ENCODE measurements around the gene MYO3B.

Gene MYO3B

GRCh38 chr2:170313992-170314348, 136.0 kb downstream of the MYO3B start:
- ChIA-PET CTCF (interaction anchor here (1.4 kb wide), 1 partner anchor 11 kb away, joined by 4 read pairs; no protein-coding TSS in a partner anchor), POLR2A (no interaction called here)
- TF ChIP-seq LEF1 (IDR thresholded peaks at IDR 0.05; ENCODE audit: borderline replicate concordance), result no peak
- no peak for TF ChIP-seq ELF4 (IDR thresholded peaks at IDR 0.05)
- no peak for TF ChIP-seq FOXM1 (IDR thresholded peaks at IDR 0.05; ENCODE audit: borderline replicate concordance)
- DNase-seq (ENCODE audit: extremely low spot score), result no peak

- ChIA-PET POLR2A (no interaction called here), CTCF (interaction anchor here (0.7 to 1.1 kb wide), 2 partner anchors 9 to 458 kb away, joined by 3 to 5 read pairs; no protein-coding TSS in a partner anchor)
- no peak for DNase-seq (ENCODE audit: extremely low spot score)
- TF ChIP-seq HDGF (IDR thresholded peaks at IDR 0.05; ENCODE audit: borderline replicate concordance) (no peak), PKNOX1 (IDR thresholded peaks at IDR 0.05) (no peak), CTBP1 (IDR thresholded peaks at IDR 0.05; ENCODE audit: borderline replicate concordance) (no peak), ZNF384 (IDR thresholded peaks at IDR 0.05) (no peak)
Observed at GRCh38 chr2:170314744-170315447, 136.9 kb downstream of the MYO3B start.

GRCh38 chr2:170320948-170321347, 143.0 kb downstream of the MYO3B start:
- DNase-seq (ENCODE audit: extremely low spot score), result no peak
- TF ChIP-seq HDGF (IDR thresholded peaks at IDR 0.05; ENCODE audit: borderline replicate concordance) (no peak), SP1 (IDR thresholded peaks at IDR 0.05) (no peak), FOXA1 (IDR thresholded peaks at IDR 0.05) (no peak), FOXM1 (IDR thresholded peaks at IDR 0.05; ENCODE audit: borderline replicate concordance) (no peak), SUZ12 (IDR thresholded peaks at IDR 0.05) (no peak), L3MBTL2 (conservative IDR thresholded peaks at IDR 0.05) (no peak), ELF4 (IDR thresholded peaks at IDR 0.05) (no peak), ZNF384 (IDR thresholded peaks at IDR 0.05) (no peak), NFRKB (IDR thresholded peaks at IDR 0.05) (no peak), ARNT (IDR thresholded peaks at IDR 0.05) (no peak), LEF1 (IDR thresholded peaks at IDR 0.05; ENCODE audit: borderline replicate concordance) (no peak), FOXK2 (IDR thresholded peaks at IDR 0.05) (no peak), CTBP1 (IDR thresholded peaks at IDR 0.05; ENCODE audit: borderline replicate concordance) (no peak), BHLHE40 (IDR thresholded peaks at IDR 0.05; ENCODE audit: borderline replicate concordance) (no peak), PKNOX1 (IDR thresholded peaks at IDR 0.05) (no peak), TARDBP (IDR thresholded peaks at IDR 0.05) (no peak)
- ChIA-PET CTCF (no interaction called here), POLR2A (no interaction called here)

- TF ChIP-seq BHLHE40 (IDR thresholded peaks at IDR 0.05; ENCODE audit: borderline replicate concordance) (no peak), HDGF (IDR thresholded peaks at IDR 0.05; ENCODE audit: borderline replicate concordance) (no peak), ARNT (IDR thresholded peaks at IDR 0.05) (no peak), FOXM1 (IDR thresholded peaks at IDR 0.05; ENCODE audit: borderline replicate concordance) (no peak), SUZ12 (IDR thresholded peaks at IDR 0.05) (no peak), PKNOX1 (IDR thresholded peaks at IDR 0.05) (no peak), ELF4 (IDR thresholded peaks at IDR 0.05) (no peak), L3MBTL2 (conservative IDR thresholded peaks at IDR 0.05) (no peak), NFRKB (IDR thresholded peaks at IDR 0.05) (no peak)
- no peak for DNase-seq (ENCODE audit: extremely low spot score)
- ChIA-PET POLR2A (no interaction called here), CTCF (interaction anchor here (0.6 kb wide), 1 partner anchor 916 kb away, joined by 3 read pairs; no protein-coding TSS in a partner anchor)
Observed at GRCh38 chr2:170321526-170321925, 143.6 kb downstream of the MYO3B start.

GRCh38 chr2:170322140-170322766, 144.3 kb downstream of the MYO3B start:
- ChIA-PET POLR2A (no interaction called here), CTCF (interaction anchor here (0.6 kb wide), 1 partner anchor 916 kb away, joined by 3 read pairs; no protein-coding TSS in a partner anchor)
- DNase-seq (ENCODE audit: extremely low spot score), result no peak
- TF ChIP-seq CTBP1 (IDR thresholded peaks at IDR 0.05; ENCODE audit: borderline replicate concordance), result no peak
- no peak for TF ChIP-seq LEF1 (IDR thresholded peaks at IDR 0.05; ENCODE audit: borderline replicate concordance)
- TF ChIP-seq ZNF384 (IDR thresholded peaks at IDR 0.05), result no peak
- TF ChIP-seq ARNT (IDR thresholded peaks at IDR 0.05), result no peak
- TF ChIP-seq TARDBP (IDR thresholded peaks at IDR 0.05), result no peak
- TF ChIP-seq FOXA1 (IDR thresholded peaks at IDR 0.05), result no peak
- TF ChIP-seq HDGF (IDR thresholded peaks at IDR 0.05; ENCODE audit: borderline replicate concordance), result no peak
- TF ChIP-seq FOXM1 (IDR thresholded peaks at IDR 0.05; ENCODE audit: borderline replicate concordance), result no peak
- TF ChIP-seq L3MBTL2 (conservative IDR thresholded peaks at IDR 0.05), result no peak
- no peak for TF ChIP-seq SP1 (IDR thresholded peaks at IDR 0.05)
- TF ChIP-seq BHLHE40 (IDR thresholded peaks at IDR 0.05; ENCODE audit: borderline replicate concordance), result no peak
- no peak for TF ChIP-seq NFRKB (IDR thresholded peaks at IDR 0.05)
- TF ChIP-seq ELF4 (IDR thresholded peaks at IDR 0.05), result no peak
- TF ChIP-seq FOXK2 (IDR thresholded peaks at IDR 0.05), result no peak

- CTCF ChIA-PET, result interaction anchor here (0.7 to 1.6 kb wide), 10 partner anchors 9 to 549 kb away, joined by 3 to 9 read pairs (median 4); partner anchors contain the start of gene GAD1
- no peak for DNase-seq (ENCODE audit: extremely low spot score)
- TF ChIP-seq TARDBP (IDR thresholded peaks at IDR 0.05) (no peak), HDGF (IDR thresholded peaks at IDR 0.05; ENCODE audit: borderline replicate concordance) (no peak), NFRKB (IDR thresholded peaks at IDR 0.05) (no peak), ARNT (IDR thresholded peaks at IDR 0.05) (no peak), SUZ12 (IDR thresholded peaks at IDR 0.05) (no peak), CTBP1 (IDR thresholded peaks at IDR 0.05; ENCODE audit: borderline replicate concordance) (no peak), L3MBTL2 (conservative IDR thresholded peaks at IDR 0.05) (no peak), BHLHE40 (IDR thresholded peaks at IDR 0.05; ENCODE audit: borderline replicate concordance) (no peak), FOXA1 (IDR thresholded peaks at IDR 0.05) (no peak), PKNOX1 (IDR thresholded peaks at IDR 0.05) (no peak), FOXM1 (IDR thresholded peaks at IDR 0.05; ENCODE audit: borderline replicate concordance) (no peak), LEF1 (IDR thresholded peaks at IDR 0.05; ENCODE audit: borderline replicate concordance) (no peak), SP1 (IDR thresholded peaks at IDR 0.05) (no peak), FOXK2 (IDR thresholded peaks at IDR 0.05) (no peak), ELF4 (IDR thresholded peaks at IDR 0.05) (no peak), ZNF384 (IDR thresholded peaks at IDR 0.05) (no peak)
- POLR2A ChIA-PET, result no interaction called here
Observed at GRCh38 chr2:170323743-170324142, 145.8 kb downstream of the MYO3B start.
